ENCODE measurements around the gene DLG2.

- TF ChIP-seq SMC3 (IDR thresholded peaks at IDR 0.05; ENCODE audit: low read depth, low read length): no peak
- TF ChIP-seq CTCF (conservative IDR thresholded peaks at IDR 0.05; ENCODE audit: low read depth, low read length): no peak
- no peak for TF ChIP-seq CEBPB (IDR thresholded peaks at IDR 0.05; ENCODE audit: low read depth, low read length)
- TF ChIP-seq RAD21 (IDR thresholded peaks at IDR 0.05; ENCODE audit: low read length): no peak
- TF ChIP-seq POLR2A (IDR thresholded peaks at IDR 0.05; ENCODE audit: low read depth, low read length): no peak
- TF ChIP-seq MAFK (IDR thresholded peaks at IDR 0.05; ENCODE audit: low read depth, low read length): no peak
- TF ChIP-seq RCOR1 (IDR thresholded peaks at IDR 0.05; ENCODE audit: insufficient replicate concordance, low read length): no peak
- TF ChIP-seq NFE2L2 (IDR thresholded peaks at IDR 0.05; ENCODE audit: low read depth, low read length): no peak
- no peak for TF ChIP-seq RFX5 (IDR thresholded peaks at IDR 0.05; ENCODE audit: low read depth, low read length)
These were observed 1147.0 kb downstream of the DLG2 start for GRCh38 chr11:84480131-84480530.

All from IMR-90 (cell line).